SK-N-SH (cell line): ENCODE measurements around the gene TTLL6. TPM values are rescaled to one million over a fixed set of nuclear protein-coding genes. Genes with fewer than 3 reads are reported as not detected.

Experiments
- CTCF ChIA-PET: fragments of 300-600, 350-600 bp; formaldehyde crosslinking; extraction: SDS; loops from one replicate; lab custom pipeline; 2021; lab: Yijun Ruan, JAX
- POLR2A ChIA-PET: fragments of 350-600 bp; sonication (Branson Sonifier 250); formaldehyde crosslinking; extraction: SDS; loops from one replicate; lab custom pipeline; 2020; ENCODE audit warnings: antibody characterized with exemption, inconsistent platforms; lab: Yijun Ruan, JAX
- DNase-seq: peaks from one replicate; pipeline ENCODE4 v3.0.0; 2012
- H2AFZ ChIP-seq: fragments of 200-600 bp; sonication (generic); 2 replicates; pipeline ENCODE4 v1.8.1; 2016; ENCODE audit warnings: antibody characterized with exemption, mild to moderate bottlenecking, low read depth
- H3F3A ChIP-seq: fragments of 200-600 bp; sonication (generic); replicated peaks from 2 replicates; pipeline ENCODE3; 2016; ENCODE audit warnings: antibody characterized with exemption, mild to moderate bottlenecking; ENCODE audit not compliant: insufficient read depth
- H3K27ac ChIP-seq, 2 experiments: fragments of 200-500 bp in 1 of 2; fragments of 200-600 bp in 1 of 2; sonication (Bioruptor generic) in 1 of 2; sonication (generic), shearing (Covaris generic) in 1 of 2; 2 replicates each; pipeline versions ENCODE4 v1.5.1 to v1.6.1; 2014 to 2016; ENCODE audit warnings: low read depth in 2 of 2, inconsistent platforms in 1 of 2, low read length in 1 of 2, mild to moderate bottlenecking in 1 of 2, mixed read lengths in 1 of 2
- H3K27me3 ChIP-seq: fragments of 200-600 bp; sonication (generic), shearing (Covaris generic); 2 replicates; pipeline ENCODE4 v1.6.1; 2016; ENCODE audit warnings: mixed run types; ENCODE audit not compliant: insufficient read depth
- H3K36me3 ChIP-seq, 2 experiments: fragments of 200-500 bp in 1 of 2; fragments of 200-600 bp in 1 of 2; sonication (Bioruptor generic) in 1 of 2; sonication (generic) in 1 of 2; replicated peaks in 1 of 2; 2 replicates each; pipeline versions ENCODE3 to v1.5.1; 2014 to 2016; ENCODE audit warnings: low read length in 1 of 2, mild to moderate bottlenecking in 1 of 2; ENCODE audit not compliant: insufficient read depth in 2 of 2, control insufficient read depth in 1 of 2
- H3K4me1 ChIP-seq, 2 experiments: fragments of 200-500 bp in 1 of 2; fragments of 200-600 bp in 1 of 2; sonication (Bioruptor generic) in 1 of 2; sonication (generic), shearing (Covaris generic) in 1 of 2; 2 replicates each; pipeline versions ENCODE4 v1.5.1 to v1.6.1; 2014 to 2016; ENCODE audit warnings: low read depth in 1 of 2, low read length in 1 of 2, mixed run types in 1 of 2; ENCODE audit not compliant: insufficient read depth in 2 of 2, control insufficient read depth in 1 of 2
- H3K4me2 ChIP-seq: fragments of 200-600 bp; sonication (generic), shearing (Covaris generic); 2 replicates; pipeline ENCODE4 v1.6.1; 2017; ENCODE audit warnings: mixed run types
- H3K4me3 ChIP-seq, 2 experiments: fragments of 200-500 bp in 1 of 2; fragments of 200-600 bp in 1 of 2; sonication (Bioruptor generic) in 1 of 2; sonication (generic), shearing (Covaris generic) in 1 of 2; 2 replicates each; pipeline versions ENCODE4 v1.5.1 to v1.8.1; 2014 to 2016; ENCODE audit warnings: low read depth in 2 of 2, inconsistent platforms in 1 of 2, low read length in 1 of 2, mild to moderate bottlenecking in 1 of 2, mixed read lengths in 1 of 2, moderate library complexity in 1 of 2
- H3K79me2 ChIP-seq: fragments of 200-600 bp; sonication (generic); 2 replicates; pipeline ENCODE4 v1.8.1; 2017; ENCODE audit warnings: mild to moderate bottlenecking; ENCODE audit not compliant: insufficient read depth
- H3K9ac ChIP-seq: fragments of 200-600 bp; sonication (generic); 2 replicates; pipeline ENCODE4 v1.6.1; 2017; ENCODE audit warnings: mixed run types
- H3K9me2 ChIP-seq: fragments of 200-600 bp; sonication (generic); 2 replicates; pipeline ENCODE4 v1.6.1; 2017; ENCODE audit warnings: mixed run types
- H3K9me3 ChIP-seq: fragments of 200-600 bp; sonication (generic); 2 replicates; pipeline ENCODE4 v1.6.1; 2017; ENCODE audit warnings: mixed run types, mild to moderate bottlenecking, moderate library complexity
- H4K20me1 ChIP-seq: fragments of 200-600 bp; sonication (generic); 2 replicates; pipeline ENCODE4 v1.6.1; 2017; ENCODE audit warnings: mild to moderate bottlenecking, mixed run types; ENCODE audit not compliant: insufficient read depth
- FOSL2 ChIP-seq: IDR thresholded peaks from 2 replicates; pipeline ENCODE4 v1.4.0; 2012; ENCODE audit warnings: low read depth, mild to moderate bottlenecking, moderate library complexity, borderline replicate concordance
- PBX3 ChIP-seq: IDR thresholded peaks from 2 replicates; pipeline ENCODE4; 2012
- RCOR1 ChIP-seq: fragments of 150-350 bp; IDR thresholded peaks from 2 replicates; pipeline ENCODE4 v1.6.1; 2017; ENCODE audit warnings: antibody characterized with exemption, low read length
- TEAD4 ChIP-seq: IDR thresholded peaks from 2 replicates; pipeline ENCODE4 v1.4.0; 2012; ENCODE audit warnings: mild to moderate bottlenecking, borderline replicate concordance; ENCODE audit not compliant: insufficient read depth
- WGBS: methylation state at CpG from one replicate; pipeline ENCODE4 v1.1.6; 2017; ENCODE audit warnings: low lambda C conversion rate; 5-methylcytosine and 5-hydroxymethylcytosine counted together
- polyA plus RNA-seq, 3 experiments: library from polyadenylated mRNA; depleted of rRNA; stranded (reverse); fragments of >200 nt; gene quantifications; 2 replicates each; pipeline ENCODE4 v1.2.3, GENCODE V29; 2012
- TF ChIP-seq, protein P1 (sequence below): IDR thresholded peaks from 2 replicates; pipeline ENCODE4 v1.4.0; 2012; ENCODE audit warnings: low read depth, borderline replicate concordance

The TTLL6 gene
- polyA plus RNA-seq, 1 of the 3 experiments (the other 2 are of a cell fraction) = 3.1 TPM

DNA sequence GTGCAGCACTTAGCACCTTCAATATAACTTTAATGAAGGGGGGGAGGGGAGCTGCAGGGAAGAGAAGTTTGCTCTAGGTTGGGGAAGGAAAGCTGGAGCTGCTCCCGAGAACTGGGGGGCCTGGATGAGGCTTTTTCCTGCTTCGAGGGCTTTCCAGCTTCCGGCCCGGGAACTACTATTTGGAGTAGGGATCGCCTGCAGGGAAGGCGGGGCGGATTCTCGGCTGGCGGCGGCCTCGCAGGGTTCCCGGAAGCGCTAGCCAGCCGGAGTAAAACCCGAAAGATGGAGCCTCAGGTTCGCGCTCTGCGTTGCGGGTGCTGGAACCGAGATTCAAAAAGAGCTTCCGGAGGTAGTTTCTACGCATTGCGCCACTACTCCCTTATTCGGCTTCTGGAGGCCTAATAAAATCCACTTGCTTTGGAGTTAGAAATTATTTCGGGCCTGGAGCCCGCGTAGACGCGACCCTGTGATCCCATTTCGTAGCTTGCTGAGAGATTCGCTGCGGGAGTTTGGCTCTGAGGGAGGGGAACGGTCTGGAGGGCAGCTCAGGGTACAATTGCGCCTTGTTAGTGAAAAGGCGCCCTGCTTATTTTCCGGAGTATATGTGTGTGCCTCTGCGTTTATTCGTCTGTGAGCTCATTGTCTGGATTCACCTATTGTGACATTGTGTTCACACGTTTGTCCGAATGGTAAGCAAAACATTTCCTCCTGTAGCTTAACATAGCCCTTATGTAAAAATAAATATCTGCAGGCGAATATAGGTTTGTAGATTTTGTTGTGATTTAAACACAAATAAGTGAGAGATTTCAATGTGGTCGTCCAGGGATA is 93.4 kb downstream of the TTLL6 start:
- POLR2A ChIA-PET = interaction anchor here (1.1 kb wide), 1 partner anchor 155 kb away, joined by 4 read pairs; no protein-coding TSS in a partner anchor
- CTCF ChIA-PET = interaction anchor here (0.5 to 13.9 kb wide), 73 partner anchors 8 to 550 kb away, joined by 3 to 328 read pairs (median 4); partner anchors contain the start of genes HOXB5 and TTLL6
- Histone ChIP-seq H4K20me1 (peaks cover 1% of the 10 kb centered on the region; the same call in 1 of the 2 replicates), H3K4me1 (no peaks in the 10 kb centered on the region)
- TF ChIP-seq RCOR1 = no peak
- TF ChIP-seq, protein P1, sequence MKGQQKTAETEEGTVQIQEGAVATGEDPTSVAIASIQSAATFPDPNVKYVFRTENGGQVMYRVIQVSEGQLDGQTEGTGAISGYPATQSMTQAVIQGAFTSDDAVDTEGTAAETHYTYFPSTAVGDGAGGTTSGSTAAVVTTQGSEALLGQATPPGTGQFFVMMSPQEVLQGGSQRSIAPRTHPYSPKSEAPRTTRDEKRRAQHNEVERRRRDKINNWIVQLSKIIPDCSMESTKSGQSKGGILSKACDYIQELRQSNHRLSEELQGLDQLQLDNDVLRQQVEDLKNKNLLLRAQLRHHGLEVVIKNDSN = no peak
- TF ChIP-seq, all 33 proteins: peak for 0
- H3K27ac ChIP-seq = no peak overlapping the region
- no peaks in the 10 kb centered on the region for H3K9me2 ChIP-seq
- H3K4me3 ChIP-seq = no peak overlapping the region
- H3K9me3 ChIP-seq = no peaks in the 10 kb centered on the region
- H2AFZ ChIP-seq = no peak overlapping the region
- no peaks in the 10 kb centered on the region for H3K79me2 ChIP-seq
- WGBS = 31% methylated on average over 42 of the region's 42 CpGs
- no peaks in the 10 kb centered on the region for H3F3A ChIP-seq
- H3K36me3 ChIP-seq = no peaks in the 10 kb centered on the region
- H3K4me2 ChIP-seq = no peak overlapping the region
- no peak overlapping the region for H3K9ac ChIP-seq
- H3K27me3 ChIP-seq = peaks cover 100% of the 10 kb centered on the region
- no peak for DNase-seq

DNA sequence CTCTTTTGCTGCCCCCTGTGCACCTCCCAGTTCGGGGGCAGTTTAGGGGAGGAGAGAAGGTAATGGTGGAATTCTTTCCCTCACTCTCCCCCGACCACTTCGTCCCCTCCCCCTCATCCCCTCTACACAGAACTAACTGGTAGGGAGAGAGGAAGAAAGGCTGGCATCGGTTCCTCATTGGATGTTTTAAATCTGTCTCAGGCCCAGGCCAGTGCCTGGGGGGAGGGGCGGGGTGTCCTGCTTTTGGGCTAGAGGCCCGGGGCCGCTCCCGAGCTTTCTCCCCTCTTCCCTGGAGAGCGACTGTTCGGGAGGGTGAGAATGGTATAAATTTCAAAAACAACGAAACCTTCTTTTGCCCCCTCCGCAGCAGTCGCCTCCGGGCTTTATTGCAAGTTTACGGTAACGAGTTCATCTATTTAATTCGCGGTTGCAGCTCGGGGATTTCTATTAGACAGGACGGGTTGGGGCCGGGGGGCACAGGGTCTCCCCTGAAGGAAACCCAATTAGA is 94.1 kb downstream of the TTLL6 start, which contains the start of gene PRAC2:
Gene PRAC2 (plus strand): TSS at position 271 of the 508 bp plus-strand sequence. CDS start 1,226 bp downstream, outside the sequence.
- POLR2A ChIA-PET = no interaction called here
- Histone ChIP-seq H2AFZ (no peak within 1 kb of the TSS), H4K20me1 (peaks cover 5% of the 10 kb centered on the region; the same call in 1 of the 2 replicates), H3K36me3 (no peaks in the 10 kb centered on the region), H3K4me3 (no peak within 1 kb of the TSS), H3K27ac (no peak within 1 kb of the TSS), H3K9me2 (no peaks in the 10 kb centered on the region), H3K27me3 (peaks cover 100% of the 10 kb centered on the region), H3K4me2 (no peak within 1 kb of the TSS), H3F3A (no peaks in the 10 kb centered on the region), H3K79me2 (no peaks in the 10 kb centered on the region), H3K4me1 (no peaks in the 10 kb centered on the region), H3K9ac (no peak within 1 kb of the TSS)
- DNase-seq = no peak
- WGBS = 16% methylated on average over 21 of the region's 21 CpGs
- CTCF ChIA-PET = interaction anchor here (0.7 to 13.9 kb wide), 23 partner anchors 8 to 499 kb away, joined by 3 to 328 read pairs (median 18); partner anchors contain the start of gene TTLL6
- TF ChIP-seq RCOR1 (no peak), PBX3 (no peak), FOSL2 (no peak), TEAD4 (no peak)
- TF ChIP-seq, all 33 proteins: peak for 0
- H3K9me3 ChIP-seq = no peaks in the 10 kb centered on the region
